ENCODE measurements around the gene PKIG. TPM values are rescaled to one million over a fixed set of nuclear protein-coding genes. Genes with fewer than 3 reads are reported as not detected.

PKIG gene
- total and polyA plus RNA-seq, 4 experiments from 2014 or later, result 0.36 to 1.1 (median 0.89) TPM

GRCh38 chr20:44622501-44623270, 40.3 kb downstream of the PKIG start:
- H3K27me3 Mint-ChIP-seq, result no peaks in the 10 kb centered on the region
- intact Hi-C loops (cut with micrococcal nuclease), result no loop called here
- CTCF ChIA-PET (ENCODE audit: partially characterized antibody), result interaction anchor here (1.2 kb wide), 1 partner anchor 63 kb away, joined by 3 read pairs; no protein-coding TSS in a partner anchor
- H3K27ac ChIP-seq (ENCODE audit: low read depth, low read length), result no peak overlapping the region
- H3K9me3 ChIP-seq (ENCODE audit: control insufficient read depth in 1 of 2, low read length in 2 of 2), result no peaks in the 10 kb centered on the region
- peaks cover 9 to 28% (median 18%) of the 10 kb centered on the region in 4 donors for H3K4me1 Mint-ChIP-seq
- no peak for DNase-seq
- peaks cover 17% of the 10 kb centered on the region for H3K4me1 ChIP-seq (ENCODE audit: insufficient read depth, low read length)
- H3K9me3 Mint-ChIP-seq, result peaks cover 0 to 2% (median 0%) of the 10 kb centered on the region in 8 donors
- H3K27me3 ChIP-seq (ENCODE audit: insufficient read depth, low read length), result no peaks in the 10 kb centered on the region
- peak overlapping the region in 1 of 7 donors; percentile 52 for H3K27ac Mint-ChIP-seq
- POLR2A ChIA-PET (ENCODE audit: partially characterized antibody), result interaction anchor here (1.6 kb wide), 1 partner anchor 21 kb away, joined by 6 read pairs; no protein-coding TSS in a partner anchor
- H3K4me3 Mint-ChIP-seq, result no peak overlapping the region
- no peak overlapping the region for H3K4me3 ChIP-seq (ENCODE audit: low read length in 2 of 2)
- H3K36me3 Mint-ChIP-seq, result peaks cover 71 to 85% of the 10 kb centered on the region in 2 donors
- peaks cover 61% of the 10 kb centered on the region for H3K36me3 ChIP-seq (ENCODE audit: insufficient read depth, low read length)

GRCh38 chr20:44624152-44624551, 41.8 kb downstream of the PKIG start:
- Mint-ChIP-seq H3K9me3 (peaks cover 0 to 2% (median 0%) of the 10 kb centered on the region in 8 donors), H3K27ac (no peak overlapping the region), H3K4me3 (no peak overlapping the region), H3K27me3 (no peaks in the 10 kb centered on the region), H3K36me3 (peaks cover 71 to 82% of the 10 kb centered on the region in 2 donors), H3K4me1 (peaks cover 0 to 13% (median 5%) of the 10 kb centered on the region in 4 donors)
- H3K27ac ChIP-seq (ENCODE audit: low read depth, low read length), result no peak overlapping the region
- intact Hi-C loops (cut with micrococcal nuclease), result no loop called here
- H3K36me3 ChIP-seq (ENCODE audit: insufficient read depth, low read length), result peaks cover 68% of the 10 kb centered on the region
- H3K9me3 ChIP-seq (ENCODE audit: control insufficient read depth in 1 of 2, low read length in 2 of 2), result no peaks in the 10 kb centered on the region
- H3K4me1 ChIP-seq (ENCODE audit: insufficient read depth, low read length), result peaks cover 3% of the 10 kb centered on the region
- no peak for DNase-seq
- no peaks in the 10 kb centered on the region for H3K27me3 ChIP-seq (ENCODE audit: insufficient read depth, low read length)
- ChIA-PET CTCF (ENCODE audit: partially characterized antibody) (interaction anchor here (1.2 kb wide), 2 partner anchors 59 to 62 kb away, joined by 3 to 6 read pairs; no protein-coding TSS in a partner anchor), POLR2A (ENCODE audit: partially characterized antibody) (interaction anchor here (1.0 kb wide), 1 partner anchor 19 kb away, joined by 4 read pairs; no protein-coding TSS in a partner anchor)
- H3K4me3 ChIP-seq (ENCODE audit: low read length in 2 of 2), result no peak overlapping the region

- Mint-ChIP-seq H3K36me3 (peaks cover 65 to 77% of the 10 kb centered on the region in 2 donors), H3K4me1 (peaks cover 0 to 7% (median under 1%) of the 10 kb centered on the region in 4 donors), H3K27ac (peak overlapping the region in 2 of 7 donors; percentile 4 to 66), H3K4me3 (no peak overlapping the region), H3K9me3 (peaks cover 0 to 2% (median 0%) of the 10 kb centered on the region in 8 donors), H3K27me3 (no peaks in the 10 kb centered on the region)
- Histone ChIP-seq H3K36me3 (ENCODE audit: insufficient read depth, low read length) (peaks cover 68% of the 10 kb centered on the region), H3K27me3 (ENCODE audit: insufficient read depth, low read length) (no peaks in the 10 kb centered on the region), H3K4me1 (ENCODE audit: insufficient read depth, low read length) (no peaks in the 10 kb centered on the region), H3K27ac (ENCODE audit: low read depth, low read length) (no peak overlapping the region), H3K4me3 (ENCODE audit: low read length in 2 of 2) (no peak overlapping the region), H3K9me3 (ENCODE audit: control insufficient read depth in 1 of 2, low read length in 2 of 2) (no peaks in the 10 kb centered on the region)
- intact Hi-C loops (cut with micrococcal nuclease), result no loop called here
- ChIA-PET CTCF (ENCODE audit: partially characterized antibody) (no interaction called here), POLR2A (ENCODE audit: partially characterized antibody) (interaction anchor here (1.0 kb wide), 1 partner anchor 19 kb away, joined by 4 read pairs; no protein-coding TSS in a partner anchor)
- DNase-seq, result no peak
Measured at GRCh38 chr20:44624743-44625271, 42.4 kb downstream of the PKIG start.

GRCh38 chr20:44625361-44625760, 43.0 kb downstream of the PKIG start:
- CTCF ChIA-PET (ENCODE audit: partially characterized antibody), result interaction anchor here (1.0 kb wide), 1 partner anchor 58 kb away, joined by 3 read pairs; no protein-coding TSS in a partner anchor
- DNase-seq, result no peak
- no peak overlapping the region for H3K27ac Mint-ChIP-seq
- Histone ChIP-seq H3K4me1 (ENCODE audit: insufficient read depth, low read length) (no peaks in the 10 kb centered on the region), H3K36me3 (ENCODE audit: insufficient read depth, low read length) (peaks cover 65% of the 10 kb centered on the region), H3K9me3 (ENCODE audit: control insufficient read depth in 1 of 2, low read length in 2 of 2) (no peaks in the 10 kb centered on the region), H3K27me3 (ENCODE audit: insufficient read depth, low read length) (no peaks in the 10 kb centered on the region), H3K27ac (ENCODE audit: low read depth, low read length) (no peak overlapping the region), H3K4me3 (ENCODE audit: low read length in 2 of 2) (no peak overlapping the region)
- H3K27me3 Mint-ChIP-seq, result no peaks in the 10 kb centered on the region
- peaks cover 0 to 7% (median 0%) of the 10 kb centered on the region in 4 donors for H3K4me1 Mint-ChIP-seq
- intact Hi-C loops (cut with micrococcal nuclease), result no loop called here
- no peak overlapping the region for H3K4me3 Mint-ChIP-seq
- POLR2A ChIA-PET (ENCODE audit: partially characterized antibody), result no interaction called here
- peaks cover 0 to 2% (median 0%) of the 10 kb centered on the region in 8 donors for H3K9me3 Mint-ChIP-seq
- H3K36me3 Mint-ChIP-seq, result peaks cover 60 to 73% of the 10 kb centered on the region in 2 donors

- Mint-ChIP-seq H3K27ac (peak overlapping the region in 2 of 7 donors; percentile 42 to 69), H3K27me3 (no peaks in the 10 kb centered on the region), H3K4me3 (no peak overlapping the region), H3K9me3 (peaks cover 0 to 2% (median 0%) of the 10 kb centered on the region in 8 donors), H3K36me3 (peaks cover 53 to 74% of the 10 kb centered on the region in 2 donors), H3K4me1 (peaks cover 0 to 5% (median 0%) of the 10 kb centered on the region in 4 donors)
- Histone ChIP-seq H3K27ac (ENCODE audit: low read depth, low read length) (no peak overlapping the region), H3K36me3 (ENCODE audit: insufficient read depth, low read length) (peaks cover 56% of the 10 kb centered on the region), H3K4me3 (ENCODE audit: low read length in 2 of 2) (no peak overlapping the region), H3K27me3 (ENCODE audit: insufficient read depth, low read length) (no peaks in the 10 kb centered on the region), H3K9me3 (ENCODE audit: control insufficient read depth in 1 of 2, low read length in 2 of 2) (no peaks in the 10 kb centered on the region), H3K4me1 (ENCODE audit: insufficient read depth, low read length) (no peaks in the 10 kb centered on the region)
- intact Hi-C loops (cut with micrococcal nuclease), result no loop called here
- POLR2A ChIA-PET (ENCODE audit: partially characterized antibody), result no interaction called here
- CTCF ChIA-PET (ENCODE audit: partially characterized antibody), result interaction anchor here (0.6 to 1.0 kb wide), 2 partner anchors 57 to 86 kb away, joined by 3 read pairs; no protein-coding TSS in a partner anchor
- no peak for DNase-seq
Measured at GRCh38 chr20:44626278-44626677, 43.9 kb downstream of the PKIG start.

- Mint-ChIP-seq H3K9me3 (peaks cover 0 to 2% (median 0%) of the 10 kb centered on the region in 8 donors), H3K4me1 (no peaks in the 10 kb centered on the region), H3K27ac (peak overlapping the region in 4 of 7 donors; percentile 52 to 86 (median 72)), H3K4me3 (no peak overlapping the region), H3K27me3 (no peaks in the 10 kb centered on the region), H3K36me3 (peaks cover 50 to 62% of the 10 kb centered on the region in 2 donors)
- Histone ChIP-seq H3K36me3 (ENCODE audit: insufficient read depth, low read length) (peaks cover 44% of the 10 kb centered on the region), H3K4me1 (ENCODE audit: insufficient read depth, low read length) (no peaks in the 10 kb centered on the region), H3K27ac (ENCODE audit: low read depth, low read length) (no peak overlapping the region), H3K4me3 (ENCODE audit: low read length in 2 of 2) (no peak overlapping the region), H3K27me3 (ENCODE audit: insufficient read depth, low read length) (no peaks in the 10 kb centered on the region), H3K9me3 (ENCODE audit: control insufficient read depth in 1 of 2, low read length in 2 of 2) (no peaks in the 10 kb centered on the region)
- intact Hi-C loops (cut with micrococcal nuclease), result no loop called here
- CTCF ChIA-PET (ENCODE audit: partially characterized antibody), result no interaction called here
- POLR2A ChIA-PET (ENCODE audit: partially characterized antibody), result no interaction called here
- DNase-seq, result no peak
Measured at GRCh38 chr20:44627364-44628010, 45.1 kb downstream of the PKIG start.

- no peak overlapping the region for H3K4me3 Mint-ChIP-seq
- Histone ChIP-seq H3K27ac (ENCODE audit: low read depth, low read length) (no peak overlapping the region), H3K27me3 (ENCODE audit: insufficient read depth, low read length) (no peaks in the 10 kb centered on the region), H3K4me1 (ENCODE audit: insufficient read depth, low read length) (no peaks in the 10 kb centered on the region), H3K9me3 (ENCODE audit: control insufficient read depth in 1 of 2, low read length in 2 of 2) (no peaks in the 10 kb centered on the region), H3K4me3 (ENCODE audit: low read length in 2 of 2) (no peak overlapping the region), H3K36me3 (ENCODE audit: insufficient read depth, low read length) (peaks cover 36% of the 10 kb centered on the region)
- no peak for DNase-seq
- H3K4me1 Mint-ChIP-seq, result no peaks in the 10 kb centered on the region
- no peak overlapping the region for H3K27ac Mint-ChIP-seq
- ChIA-PET CTCF (ENCODE audit: partially characterized antibody) (interaction anchor here (2.1 kb wide), 1 partner anchor 18 kb away, joined by 4 read pairs; no protein-coding TSS in a partner anchor), POLR2A (ENCODE audit: partially characterized antibody) (no interaction called here)
- H3K36me3 Mint-ChIP-seq, result peaks cover 42 to 59% of the 10 kb centered on the region in 2 donors
- H3K9me3 Mint-ChIP-seq, result no peaks in the 10 kb centered on the region
- intact Hi-C loops (cut with micrococcal nuclease), result no loop called here
- H3K27me3 Mint-ChIP-seq, result no peaks in the 10 kb centered on the region
Measured at GRCh38 chr20:44629017-44629385, 46.6 kb downstream of the PKIG start.

All from CD4-positive, alpha-beta memory T cell (primary cell).